22Rv1 (cell line): Measurements from ENCODE around the gene KRTDAP.

Experiments used
- H3K27ac ChIP-seq: fragments of 450-650 bp; 2 replicates; pipeline ENCODE4 v1.5.1; 2017
- CTCF ChIP-seq: fragments of 450-650 bp; IDR thresholded peaks from 2 replicates; pipeline ENCODE4 v1.5.1; 2017; ENCODE audit warnings: mild to moderate bottlenecking
- ZFX ChIP-seq: fragments of 450-650 bp; IDR thresholded peaks from 2 replicates; pipeline ENCODE4 v1.6.1; 2017; ENCODE audit warnings: antibody characterized with exemption, borderline replicate concordance

The KRTDAP gene

GRCh38 chr19:35519291-35519690 lies 29.0 kb upstream of the KRTDAP start:
- no peak overlapping the region for H3K27ac ChIP-seq
- TF ChIP-seq CTCF (no peak), ZFX (no peak)

GRCh38 chr19:35518313-35518712 lies 28.0 kb upstream of the KRTDAP start:
- TF ChIP-seq CTCF (no peak), ZFX (no peak)
- H3K27ac ChIP-seq: no peak overlapping the region

- no peak overlapping the region for H3K27ac ChIP-seq
- TF ChIP-seq ZFX: no peak
These were observed 27.1 kb upstream of the KRTDAP start for GRCh38 chr19:35517342-35517741.

- no peak overlapping the region for H3K27ac ChIP-seq
- no peak for TF ChIP-seq ZFX
- no peak for TF ChIP-seq CTCF
These were observed 26.0 kb upstream of the KRTDAP start for GRCh38 chr19:35516310-35516709.

- no peak overlapping the region for H3K27ac ChIP-seq
- TF ChIP-seq ZFX (no peak), CTCF (no peak)
These were observed 24.1 kb upstream of the KRTDAP start for GRCh38 chr19:35514282-35514809.

- TF ChIP-seq CTCF: peak; percentile 15; the same call in 1 of the 2 replicates
- no peak for TF ChIP-seq ZFX
- H3K27ac ChIP-seq: no peak within 1 kb of the TSS
These were observed 23.5 kb upstream of the KRTDAP start, which contains the start of gene DMKN for GRCh38 chr19:35513628-35514281. DMKN (minus strand) TSS chr19:35513649; CDS start chr19:35513475, 174 bp downstream.

- TF ChIP-seq ZFX: no peak
- no peak for TF ChIP-seq CTCF
- no peak overlapping the region for H3K27ac ChIP-seq
These were observed 22.8 kb upstream of the KRTDAP start for GRCh38 chr19:35512831-35513627.
